ENCODE results near the gene AHNAK.

Gene AHNAK

DNA sequence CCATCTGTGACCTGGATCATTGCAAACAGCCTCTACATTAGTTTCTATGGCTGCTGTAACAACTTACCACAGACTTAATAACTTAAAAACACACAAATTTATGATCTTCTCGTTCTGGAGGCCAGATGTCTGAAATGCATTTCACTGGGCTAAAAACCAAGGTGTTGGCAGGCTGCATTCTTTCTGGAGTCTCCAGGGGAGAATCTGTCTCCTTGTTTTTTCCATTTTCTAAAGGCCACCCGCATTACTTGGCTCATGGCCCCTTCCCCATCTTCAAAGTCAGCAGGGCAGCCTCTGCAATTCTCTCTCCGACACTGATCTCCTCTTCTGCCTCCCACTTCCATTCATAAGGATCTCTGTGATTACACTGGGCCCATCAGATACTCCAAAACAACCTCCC, 116.2 kb downstream of the AHNAK start:
- Histone ChIP-seq H3K4me3 (ENCODE audit: extremely low read depth, insufficient read depth, low read length, poor library complexity, severe bottlenecking) (no peak overlapping the region), H3K4me1 (ENCODE audit: control insufficient read depth, insufficient read depth, low read length, poor library complexity, severe bottlenecking) (peaks cover 46% of the 10 kb centered on the region), H3K9me3 (ENCODE audit: control insufficient read depth, low read length) (peaks cover 6% of the 10 kb centered on the region), H3K36me3 (ENCODE audit: control insufficient read depth, insufficient read depth, low read length) (no peaks in the 10 kb centered on the region), H3K27ac (ENCODE audit: low read depth, low read length, severe bottlenecking) (no peak overlapping the region)
- WGBS, 2 experiments (ENCODE audit: insufficient coverage in 2 of 2) = 94 to 100% methylated on average over 3 of the region's 3 CpGs

GRCh38 chr11:62428871-62429560, 117.6 kb downstream of the AHNAK start:
- peaks cover 46% of the 10 kb centered on the region for H3K4me1 ChIP-seq (ENCODE audit: control insufficient read depth, insufficient read depth, low read length, poor library complexity, severe bottlenecking)
- H3K27ac ChIP-seq (ENCODE audit: low read depth, low read length, severe bottlenecking) = peak overlapping the region; percentile 84
- H3K36me3 ChIP-seq (ENCODE audit: control insufficient read depth, insufficient read depth, low read length) = no peaks in the 10 kb centered on the region
- no peak overlapping the region for H3K4me3 ChIP-seq (ENCODE audit: extremely low read depth, insufficient read depth, low read length, poor library complexity, severe bottlenecking)
- WGBS, 2 experiments (ENCODE audit: insufficient coverage in 2 of 2) = 92 to 97% methylated on average over 4 to 5 of the region's 8 CpGs
- H3K9me3 ChIP-seq (ENCODE audit: control insufficient read depth, low read length) = peaks cover 6% of the 10 kb centered on the region

- 80 to 87% methylated on average over 5 of the region's 6 CpGs for WGBS, 2 experiments (ENCODE audit: insufficient coverage in 2 of 2)
- H3K4me1 ChIP-seq (ENCODE audit: control insufficient read depth, insufficient read depth, low read length, poor library complexity, severe bottlenecking) = peaks cover 41% of the 10 kb centered on the region
- H3K36me3 ChIP-seq (ENCODE audit: control insufficient read depth, insufficient read depth, low read length) = no peaks in the 10 kb centered on the region
- no peak overlapping the region for H3K4me3 ChIP-seq (ENCODE audit: extremely low read depth, insufficient read depth, low read length, poor library complexity, severe bottlenecking)
- H3K9me3 ChIP-seq (ENCODE audit: control insufficient read depth, low read length) = peaks cover 6% of the 10 kb centered on the region
- peak overlapping the region; percentile 84 for H3K27ac ChIP-seq (ENCODE audit: low read depth, low read length, severe bottlenecking)
Observed at GRCh38 chr11:62427630-62428233, 118.9 kb downstream of the AHNAK start.

GRCh38 chr11:62423012-62423411, 123.6 kb downstream of the AHNAK start:
- H3K4me3 ChIP-seq (ENCODE audit: extremely low read depth, insufficient read depth, low read length, poor library complexity, severe bottlenecking) = no peak overlapping the region
- WGBS, 2 experiments (ENCODE audit: insufficient coverage in 2 of 2) = 71 to 80% methylated on average over 1 of the region's 4 CpGs
- H3K36me3 ChIP-seq (ENCODE audit: control insufficient read depth, insufficient read depth, low read length) = no peaks in the 10 kb centered on the region
- H3K27ac ChIP-seq (ENCODE audit: low read depth, low read length, severe bottlenecking) = no peak overlapping the region
- H3K9me3 ChIP-seq (ENCODE audit: control insufficient read depth, low read length) = no peaks in the 10 kb centered on the region
- peaks cover 21% of the 10 kb centered on the region for H3K4me1 ChIP-seq (ENCODE audit: control insufficient read depth, insufficient read depth, low read length, poor library complexity, severe bottlenecking)

GRCh38 chr11:62421996-62422395, 124.6 kb downstream of the AHNAK start:
- peaks cover 12% of the 10 kb centered on the region for H3K4me1 ChIP-seq (ENCODE audit: control insufficient read depth, insufficient read depth, low read length, poor library complexity, severe bottlenecking)
- no peaks in the 10 kb centered on the region for H3K36me3 ChIP-seq (ENCODE audit: control insufficient read depth, insufficient read depth, low read length)
- WGBS, 2 experiments (ENCODE audit: insufficient coverage in 2 of 2) = 80 to 95% methylated on average over 4 to 7 of the region's 7 CpGs
- no peak overlapping the region for H3K27ac ChIP-seq (ENCODE audit: low read depth, low read length, severe bottlenecking)
- no peak overlapping the region for H3K4me3 ChIP-seq (ENCODE audit: extremely low read depth, insufficient read depth, low read length, poor library complexity, severe bottlenecking)
- no peaks in the 10 kb centered on the region for H3K9me3 ChIP-seq (ENCODE audit: control insufficient read depth, low read length)

DNA sequence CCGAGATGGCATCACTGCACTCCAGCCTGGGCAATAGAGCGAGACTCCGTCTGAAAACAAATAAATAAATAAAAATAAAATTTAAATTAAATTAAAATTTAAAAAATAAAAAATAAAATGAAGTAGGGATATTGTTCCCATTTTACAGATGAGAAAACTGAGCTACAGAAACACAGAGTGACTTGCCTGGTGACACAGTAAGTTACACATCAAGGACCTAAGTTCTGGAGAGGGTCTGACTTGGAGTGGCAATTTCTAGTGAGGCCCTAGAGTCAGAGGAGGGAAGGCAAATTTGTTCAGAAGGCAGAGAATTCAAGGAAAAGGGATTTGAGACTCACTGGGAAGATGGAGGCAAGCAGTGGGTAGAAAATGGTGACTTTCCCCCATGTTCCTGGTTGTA, 125.7 kb downstream of the AHNAK start:
- no peak overlapping the region for H3K4me3 ChIP-seq (ENCODE audit: extremely low read depth, insufficient read depth, low read length, poor library complexity, severe bottlenecking)
- no peak overlapping the region for H3K27ac ChIP-seq (ENCODE audit: low read depth, low read length, severe bottlenecking)
- no peaks in the 10 kb centered on the region for H3K9me3 ChIP-seq (ENCODE audit: control insufficient read depth, low read length)
- H3K36me3 ChIP-seq (ENCODE audit: control insufficient read depth, insufficient read depth, low read length) = no peaks in the 10 kb centered on the region
- 100% methylated on average over 1 of the region's 3 CpGs; no CpG with 5 or more reads in 1 of the 2 experiments for WGBS, 2 experiments (ENCODE audit: insufficient coverage in 2 of 2)
- H3K4me1 ChIP-seq (ENCODE audit: control insufficient read depth, insufficient read depth, low read length, poor library complexity, severe bottlenecking) = peaks cover 3% of the 10 kb centered on the region

- H3K27ac ChIP-seq (ENCODE audit: low read depth, low read length, severe bottlenecking) = no peak overlapping the region
- no peaks in the 10 kb centered on the region for H3K9me3 ChIP-seq (ENCODE audit: control insufficient read depth, low read length)
- peaks cover 3% of the 10 kb centered on the region for H3K4me1 ChIP-seq (ENCODE audit: control insufficient read depth, insufficient read depth, low read length, poor library complexity, severe bottlenecking)
- no peak overlapping the region for H3K4me3 ChIP-seq (ENCODE audit: extremely low read depth, insufficient read depth, low read length, poor library complexity, severe bottlenecking)
- WGBS, 2 experiments (ENCODE audit: insufficient coverage in 2 of 2) = no CpG with 5 or more reads among the region's 1 CpG
- no peaks in the 10 kb centered on the region for H3K36me3 ChIP-seq (ENCODE audit: control insufficient read depth, insufficient read depth, low read length)
Observed at GRCh38 chr11:62419943-62420342, 126.7 kb downstream of the AHNAK start.

DNA sequence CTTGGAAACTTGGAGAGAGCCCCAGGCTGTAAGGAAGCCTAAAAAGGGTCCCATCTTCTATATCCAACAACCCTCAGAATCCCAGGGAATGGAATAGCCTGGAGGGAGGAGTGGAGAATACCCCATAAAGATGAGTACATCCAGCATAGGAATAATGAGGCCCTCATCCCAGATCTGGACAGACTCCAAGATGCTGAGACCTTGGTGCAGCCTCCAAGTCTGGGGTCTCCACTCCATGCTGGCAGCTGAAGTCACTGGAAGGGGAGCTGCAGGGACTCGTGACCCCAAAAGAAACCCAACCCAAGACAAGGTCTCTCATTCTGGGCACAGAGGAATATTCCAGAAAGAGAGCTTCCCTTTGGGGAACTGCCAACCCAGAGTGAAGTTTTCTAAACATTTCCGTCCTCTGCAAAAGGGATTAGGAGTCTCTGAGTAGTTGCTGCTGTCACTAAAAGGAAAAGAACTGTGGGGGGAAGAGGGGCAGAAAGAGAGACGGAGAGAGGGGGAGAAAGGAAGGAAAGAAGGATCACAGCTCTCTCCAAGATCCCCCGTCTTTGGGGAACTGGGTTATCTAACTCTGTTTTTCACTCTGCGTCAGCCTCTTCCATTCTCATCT, 127.2 kb downstream of the AHNAK start:
- H3K36me3 ChIP-seq (ENCODE audit: control insufficient read depth, insufficient read depth, low read length) = no peaks in the 10 kb centered on the region
- 93 to 95% methylated on average over 3 of the region's 5 CpGs for WGBS, 2 experiments (ENCODE audit: insufficient coverage in 2 of 2)
- peaks cover 3% of the 10 kb centered on the region for H3K4me1 ChIP-seq (ENCODE audit: control insufficient read depth, insufficient read depth, low read length, poor library complexity, severe bottlenecking)
- no peaks in the 10 kb centered on the region for H3K9me3 ChIP-seq (ENCODE audit: control insufficient read depth, low read length)
- no peak overlapping the region for H3K27ac ChIP-seq (ENCODE audit: low read depth, low read length, severe bottlenecking)
- no peak overlapping the region for H3K4me3 ChIP-seq (ENCODE audit: extremely low read depth, insufficient read depth, low read length, poor library complexity, severe bottlenecking)

DNA sequence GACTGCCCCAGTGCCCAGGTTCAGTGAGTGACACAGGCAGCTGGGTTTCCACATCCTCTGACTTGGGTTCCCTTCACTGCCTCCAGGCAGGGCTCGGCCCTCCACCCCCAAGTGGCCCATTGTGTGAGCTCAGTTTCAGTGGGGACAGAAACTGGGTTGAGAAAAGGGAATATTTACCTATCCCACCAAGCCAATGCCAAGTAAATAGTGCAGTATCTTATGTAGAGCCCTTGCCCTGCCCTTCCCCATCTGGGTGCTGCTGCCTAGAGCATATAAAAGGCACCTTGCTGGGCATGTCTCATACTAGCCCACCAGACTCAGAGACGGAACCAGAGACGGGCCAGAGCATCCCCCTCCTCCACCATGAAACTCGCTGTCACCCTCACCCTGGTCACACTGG, 127.9 kb downstream of the AHNAK start, which contains the start of gene SCGB1A1:
TSS of gene SCGB1A1 (plus strand) at position 301 of the 400 bp plus-strand sequence. CDS start at position 364, 63 bp downstream.
- H3K27ac ChIP-seq (ENCODE audit: low read depth, low read length, severe bottlenecking) = no peak within 1 kb of the TSS
- peaks cover 3% of the 10 kb centered on the region for H3K4me1 ChIP-seq (ENCODE audit: control insufficient read depth, insufficient read depth, low read length, poor library complexity, severe bottlenecking)
- WGBS, 2 experiments (ENCODE audit: insufficient coverage in 2 of 2) = 90 to 95% methylated on average over 3 to 4 of the region's 4 CpGs
- H3K4me3 ChIP-seq (ENCODE audit: extremely low read depth, insufficient read depth, low read length, poor library complexity, severe bottlenecking) = no peak within 1 kb of the TSS
- no peaks in the 10 kb centered on the region for H3K36me3 ChIP-seq (ENCODE audit: control insufficient read depth, insufficient read depth, low read length)
- H3K9me3 ChIP-seq (ENCODE audit: control insufficient read depth, low read length) = no peaks in the 10 kb centered on the region

DNA sequence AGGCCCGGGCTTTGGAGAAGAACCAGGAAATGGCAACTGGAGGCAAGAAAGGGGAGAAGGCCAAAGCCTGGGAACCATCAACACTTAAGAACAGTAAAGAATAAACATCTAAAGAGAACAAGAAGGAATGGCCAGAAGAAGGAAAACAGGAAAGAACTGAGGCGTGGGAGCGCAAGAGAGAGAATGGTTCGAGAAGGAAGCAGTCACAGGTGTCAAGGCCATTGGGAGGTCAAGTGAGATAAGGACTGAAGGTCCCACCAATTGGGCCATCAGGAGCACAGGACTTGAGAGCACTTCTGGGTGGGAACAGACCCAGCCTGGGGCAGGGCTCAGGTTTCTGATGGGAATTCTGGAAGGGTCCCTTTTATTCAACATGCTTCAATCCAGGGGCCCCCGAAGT, 128.5 kb downstream of the AHNAK start:
- no peak overlapping the region for H3K27ac ChIP-seq (ENCODE audit: low read depth, low read length, severe bottlenecking)
- no peaks in the 10 kb centered on the region for H3K9me3 ChIP-seq (ENCODE audit: control insufficient read depth, low read length)
- H3K4me3 ChIP-seq (ENCODE audit: extremely low read depth, insufficient read depth, low read length, poor library complexity, severe bottlenecking) = no peak overlapping the region
- no peaks in the 10 kb centered on the region for H3K36me3 ChIP-seq (ENCODE audit: control insufficient read depth, insufficient read depth, low read length)
- WGBS, 2 experiments (ENCODE audit: insufficient coverage in 2 of 2) = 85 to 96% methylated on average over 4 of the region's 5 CpGs
- H3K4me1 ChIP-seq (ENCODE audit: control insufficient read depth, insufficient read depth, low read length, poor library complexity, severe bottlenecking) = peaks cover 3% of the 10 kb centered on the region

DNA sequence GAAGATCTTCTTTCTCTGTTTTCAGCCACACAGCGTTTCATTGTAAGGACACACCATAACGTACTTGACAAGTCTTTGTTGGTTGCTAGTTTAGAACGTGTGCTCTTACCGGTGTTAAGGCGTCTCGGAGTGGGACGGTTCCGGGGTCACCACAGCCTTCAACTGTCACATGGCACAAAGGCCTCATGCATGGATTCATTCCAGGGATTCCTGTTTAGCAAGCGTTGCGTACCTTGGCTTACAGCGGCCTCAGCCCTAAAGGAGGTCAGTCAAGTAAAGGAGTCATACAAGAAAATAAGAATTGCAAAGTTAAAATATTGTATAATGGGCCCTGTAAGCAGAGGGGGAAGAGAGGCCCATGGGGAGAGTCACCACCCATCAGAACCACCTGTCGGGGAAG, 130.0 kb downstream of the AHNAK start:
- Histone ChIP-seq H3K36me3 (ENCODE audit: control insufficient read depth, insufficient read depth, low read length) (no peaks in the 10 kb centered on the region), H3K4me3 (ENCODE audit: extremely low read depth, insufficient read depth, low read length, poor library complexity, severe bottlenecking) (no peak overlapping the region), H3K9me3 (ENCODE audit: control insufficient read depth, low read length) (no peaks in the 10 kb centered on the region), H3K4me1 (ENCODE audit: control insufficient read depth, insufficient read depth, low read length, poor library complexity, severe bottlenecking) (peaks cover 3% of the 10 kb centered on the region), H3K27ac (ENCODE audit: low read depth, low read length, severe bottlenecking) (no peak overlapping the region)
- 89% methylated on average over 11 to 12 of the region's 12 CpGs for WGBS, 2 experiments (ENCODE audit: insufficient coverage in 2 of 2)
